Dermis blood vessel endothelial cell (primary cell): ENCODE measurements around the gene COPG1. TPM values are rescaled to one million over a fixed set of nuclear protein-coding genes. Genes with fewer than 3 reads are reported as not detected.

Experiments used
- DNase-seq: peaks from one replicate; pipeline ENCODE4 v3.0.0; 2010
- total RNA-seq: library from RNA; depleted of rRNA; stranded (reverse); fragments of >200 nt; gene quantifications from 2 replicates; pipeline ENCODE4 v1.2.3, GENCODE V29; 2014

COPG1 gene
- total RNA-seq, 1 donor from 2014 or later = 225 TPM

DNA sequence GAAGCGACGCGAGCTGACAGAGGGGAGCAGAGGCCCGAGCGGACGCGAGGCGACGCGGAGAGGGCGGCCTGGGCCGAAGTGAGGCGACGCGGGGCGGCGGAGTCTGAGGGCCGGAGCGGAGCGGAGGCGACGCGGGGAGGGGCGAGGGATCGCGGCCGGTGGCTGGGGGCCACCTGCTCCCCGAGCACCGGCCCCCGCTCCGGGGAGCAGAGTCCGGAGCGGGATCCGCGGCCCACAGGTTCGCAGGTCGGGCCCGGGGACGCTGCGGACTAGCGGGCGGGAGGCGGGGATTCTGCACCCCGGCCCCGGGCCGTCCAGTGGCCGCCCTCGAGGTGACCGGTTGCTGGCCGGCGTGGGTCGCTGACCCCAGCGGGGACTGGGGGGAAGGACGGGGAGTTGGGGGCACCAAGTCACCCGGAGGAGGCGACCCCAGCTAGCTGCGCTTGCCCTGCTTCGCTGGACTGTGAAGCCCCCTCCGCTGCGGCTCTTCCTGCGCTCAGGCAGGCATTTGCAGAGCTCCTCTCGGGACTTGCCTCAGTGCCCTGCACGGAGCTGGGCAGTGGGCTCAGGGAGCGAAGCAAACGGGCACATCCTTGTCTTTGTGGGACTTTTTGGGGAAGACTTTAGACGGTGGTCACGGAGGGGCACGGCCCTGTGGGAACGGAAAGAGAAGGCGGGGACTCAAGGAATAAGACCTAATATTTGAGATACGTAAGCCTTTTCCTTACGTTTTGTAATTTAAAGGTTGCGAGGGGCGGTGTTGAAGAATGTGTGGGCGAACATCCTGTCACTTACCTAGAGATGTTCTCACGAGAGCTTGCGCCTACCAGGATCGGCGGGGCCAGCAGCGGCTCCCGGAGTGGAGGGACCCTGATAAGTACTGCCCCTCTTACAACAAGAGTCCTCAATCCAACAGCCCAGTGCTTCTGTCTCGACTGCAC is 29.8 kb downstream of the COPG1 start:
- DNase-seq = peak; percentile 80

DNA sequence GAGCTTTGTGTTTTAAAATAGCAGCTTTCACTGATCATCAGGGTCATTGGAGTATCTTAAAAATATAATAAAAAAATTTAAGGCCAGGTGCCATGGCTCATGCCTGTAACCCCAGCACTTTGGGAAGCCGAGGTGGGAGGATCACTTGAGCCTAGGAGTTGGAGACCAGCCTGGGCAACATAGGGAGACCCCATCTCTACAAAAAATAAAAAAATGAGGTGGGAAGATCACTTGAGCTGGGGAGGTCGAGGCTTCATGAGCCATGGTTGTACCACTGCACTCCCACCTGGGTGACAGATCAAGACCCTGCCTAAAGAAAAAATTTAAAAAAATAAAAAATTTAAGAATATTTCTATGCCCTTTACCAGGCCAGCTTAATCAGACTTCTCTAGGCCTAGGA is 30.8 kb downstream of the COPG1 start:
- DNase-seq = no peak

DNA sequence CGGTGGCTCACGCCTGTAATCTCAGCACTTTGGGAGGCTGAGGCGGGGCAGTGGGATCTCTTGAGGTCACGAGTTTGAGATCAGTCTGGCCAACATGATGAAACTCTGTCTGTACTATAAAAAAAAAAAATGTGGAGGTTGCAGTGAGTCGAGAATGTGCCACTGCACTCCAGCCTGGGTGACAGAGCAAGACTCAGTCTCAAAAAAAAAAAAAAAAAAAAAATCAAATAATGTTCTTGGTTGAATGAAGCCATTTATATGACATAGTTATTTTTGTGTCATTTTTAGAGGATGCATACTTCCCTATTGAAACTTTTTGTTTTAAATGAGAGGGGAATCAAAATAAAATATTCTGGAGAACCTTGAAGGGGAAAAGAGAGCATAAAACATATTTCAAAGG is 32.3 kb downstream of the COPG1 start:
- DNase-seq = no peak

DNA sequence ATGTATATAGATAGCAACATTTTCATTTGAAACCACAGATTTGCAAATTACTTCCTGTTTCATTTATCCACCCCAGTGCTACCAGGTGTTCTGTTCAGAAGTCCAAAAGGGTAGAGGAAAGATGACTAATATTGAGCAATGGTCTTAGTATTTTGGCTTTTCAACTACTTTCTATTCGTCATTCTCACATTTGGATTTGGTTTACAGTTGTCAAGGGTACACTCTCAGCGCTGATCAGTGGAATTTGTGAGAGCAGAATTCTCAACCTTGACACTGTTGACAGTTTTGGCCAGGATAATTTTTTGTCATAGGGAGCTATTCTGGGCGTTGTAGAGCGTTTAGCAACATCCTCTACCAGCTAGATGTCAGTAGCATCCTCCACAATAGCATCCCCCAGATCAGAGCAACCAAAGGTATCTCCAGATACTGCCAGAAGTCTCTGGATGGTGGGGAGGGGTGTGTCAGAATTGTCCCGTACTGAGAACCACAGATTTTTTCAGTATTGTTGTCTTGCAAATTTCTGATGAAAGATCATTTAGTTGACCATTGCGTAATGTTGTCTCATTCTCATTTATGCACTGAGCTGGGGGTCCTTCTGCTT is 33.4 kb downstream of the COPG1 start:
- peak; percentile 43 for DNase-seq

DNA sequence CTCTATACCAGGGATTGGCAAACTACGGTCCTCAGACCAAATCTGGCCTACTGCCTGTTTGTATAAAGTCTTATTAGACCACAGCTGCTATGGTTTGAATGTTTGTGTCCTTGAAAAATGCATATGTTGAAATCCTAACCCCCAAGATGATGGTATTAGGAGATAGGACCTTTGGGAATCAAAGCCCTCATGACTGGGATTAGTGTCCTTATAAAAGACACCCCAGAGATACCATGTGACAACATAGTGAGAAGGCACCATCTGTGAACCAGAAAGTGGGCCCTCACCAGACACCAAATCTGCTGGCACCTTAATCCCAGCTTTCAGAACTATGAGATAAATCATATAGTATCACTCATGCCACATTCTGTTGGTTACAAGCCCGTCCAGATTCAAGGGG is 36.7 kb downstream of the COPG1 start:
- DNase-seq = no peak

DNA sequence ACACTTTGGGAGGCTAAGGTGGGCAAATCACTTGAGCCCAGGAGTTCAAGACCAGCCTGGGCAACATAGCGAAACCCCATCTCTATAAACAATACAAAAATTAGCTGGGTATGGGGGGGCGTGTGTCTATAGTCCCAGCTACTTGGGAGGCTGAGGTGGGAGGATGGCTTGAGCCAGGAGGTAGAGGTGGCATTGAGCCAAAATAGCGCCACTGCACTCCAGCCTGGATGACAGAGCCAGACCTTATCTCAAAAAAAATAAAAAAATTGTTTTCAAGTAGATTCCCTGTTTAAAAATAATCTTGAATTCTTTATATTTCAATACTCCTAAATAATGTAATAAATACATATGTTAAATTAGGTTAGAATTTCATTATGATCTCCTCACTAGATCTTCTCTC is 39.0 kb downstream of the COPG1 start:
- no peak for DNase-seq

DNA sequence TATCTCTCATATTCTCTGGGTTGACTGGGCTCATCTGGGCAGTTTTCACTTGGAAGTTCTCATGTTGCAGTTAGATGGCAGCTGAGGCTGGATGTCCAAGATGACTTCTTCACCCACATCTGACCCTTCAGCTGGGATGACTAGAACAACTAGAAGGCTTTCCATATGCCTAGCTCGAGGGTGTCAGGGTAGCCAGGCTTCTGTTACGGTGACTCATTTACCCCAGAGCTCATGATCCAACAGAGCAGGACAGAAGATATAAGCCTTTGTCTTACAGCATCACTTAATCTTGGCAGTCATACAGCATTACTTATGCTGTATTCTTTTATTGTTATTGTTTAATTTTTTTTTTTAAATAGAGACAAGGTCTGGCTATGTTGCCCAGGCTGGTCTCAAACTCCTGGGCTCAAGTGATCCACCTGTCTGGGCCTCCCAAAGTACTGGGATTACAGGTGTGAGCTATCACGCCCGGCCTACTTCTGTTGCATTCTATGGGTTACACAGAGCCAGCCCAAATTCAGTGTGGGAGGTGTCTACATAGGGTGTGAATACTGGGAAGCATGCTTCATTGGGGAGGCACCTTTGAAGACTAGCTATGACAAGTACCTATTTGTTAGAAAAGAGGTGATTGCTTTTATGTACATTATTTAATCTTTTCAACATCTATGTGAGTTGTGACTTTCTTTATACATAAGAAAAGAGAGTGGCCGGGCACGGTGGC is 40.0 kb downstream of the COPG1 start:
- DNase-seq = peak; percentile 32

DNA sequence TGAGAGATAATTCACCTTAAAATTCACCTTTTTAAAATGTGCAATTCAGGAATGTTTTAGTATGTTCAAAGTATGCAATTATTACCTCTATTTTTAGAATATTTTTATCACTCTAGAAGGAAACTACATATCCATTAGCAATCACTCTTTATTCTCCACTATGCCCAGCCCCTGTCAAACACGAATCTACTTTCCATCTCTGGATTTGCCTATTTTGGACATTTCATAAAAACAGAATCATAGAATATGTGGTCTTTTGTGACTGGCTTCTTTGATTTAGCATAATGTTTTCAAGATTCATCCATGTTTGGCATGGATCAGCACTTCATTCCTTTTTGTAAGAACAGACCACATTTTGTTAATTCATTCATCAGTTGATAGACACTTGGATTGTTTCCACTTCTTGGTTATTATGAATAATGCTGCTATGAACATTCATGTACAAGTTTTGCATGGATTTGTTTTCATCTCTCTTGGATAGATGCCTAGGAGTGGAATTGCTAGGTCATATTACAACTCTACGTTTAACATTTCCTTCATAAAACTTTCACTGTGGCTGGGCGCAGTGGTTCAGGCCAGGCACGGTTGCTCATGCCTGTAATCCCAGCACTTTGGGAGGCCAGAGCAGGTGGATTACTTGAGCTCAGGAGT is 42.0 kb downstream of the COPG1 start:
- DNase-seq = no peak

DNA sequence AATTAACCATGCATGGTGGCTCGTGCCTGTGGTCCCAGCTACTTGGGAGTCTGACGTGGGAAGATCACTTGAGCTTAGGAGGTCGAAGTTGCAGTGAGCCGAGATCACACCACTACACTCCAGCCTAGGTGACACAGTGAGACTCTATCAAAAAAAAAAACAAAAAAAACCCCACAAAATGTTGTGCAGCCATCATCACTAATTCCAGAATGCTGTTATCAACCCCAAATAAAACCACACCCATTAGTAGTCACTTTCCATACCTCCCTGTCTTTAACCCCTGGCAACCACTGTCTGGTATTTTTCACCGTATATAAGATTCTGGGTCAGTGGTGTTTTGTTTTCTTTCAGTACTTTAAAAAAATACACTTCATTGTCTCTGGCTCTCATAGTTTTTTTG is 45.9 kb downstream of the COPG1 start:
- no peak for DNase-seq

DNA sequence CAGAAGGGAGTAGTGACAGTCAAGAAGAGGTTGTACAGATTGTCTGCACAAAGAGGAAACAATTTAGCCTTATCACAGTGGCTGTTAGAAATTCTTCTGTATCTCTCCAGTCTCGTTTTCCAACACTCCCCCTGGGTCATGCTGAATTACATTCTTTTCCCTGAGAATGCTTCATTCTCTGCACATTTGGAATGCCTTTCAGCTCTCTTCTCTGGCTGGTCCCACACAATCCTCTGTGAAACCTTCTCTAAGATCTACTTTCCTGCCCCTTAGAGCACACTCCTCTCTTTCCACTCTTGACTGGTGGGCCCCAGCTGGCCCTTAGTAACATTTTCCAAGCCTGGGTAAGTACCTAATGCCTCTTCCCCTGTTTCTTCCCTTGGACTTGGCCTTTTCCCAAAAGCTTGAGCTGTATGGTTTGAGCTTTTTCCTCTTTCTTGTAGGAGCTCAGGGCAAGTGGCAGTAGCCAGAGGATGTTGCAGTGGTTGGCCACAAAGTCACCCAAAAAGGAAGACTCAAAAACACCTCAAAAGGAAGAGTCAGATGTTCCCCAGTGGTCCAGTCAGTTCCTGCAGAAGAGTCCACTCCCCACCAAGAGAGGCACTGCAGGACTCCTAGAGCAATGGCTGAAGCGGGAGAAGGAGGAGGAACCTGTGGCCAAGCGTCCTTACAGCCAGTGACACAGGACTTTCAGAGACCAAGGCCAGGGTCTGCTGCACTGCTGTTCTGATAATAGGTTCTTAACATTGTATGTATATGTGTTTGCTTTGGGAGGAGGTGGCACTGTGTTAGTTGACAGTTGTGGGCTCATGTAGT is 54.9 kb downstream of the COPG1 start:
- DNase-seq = no peak

DNA sequence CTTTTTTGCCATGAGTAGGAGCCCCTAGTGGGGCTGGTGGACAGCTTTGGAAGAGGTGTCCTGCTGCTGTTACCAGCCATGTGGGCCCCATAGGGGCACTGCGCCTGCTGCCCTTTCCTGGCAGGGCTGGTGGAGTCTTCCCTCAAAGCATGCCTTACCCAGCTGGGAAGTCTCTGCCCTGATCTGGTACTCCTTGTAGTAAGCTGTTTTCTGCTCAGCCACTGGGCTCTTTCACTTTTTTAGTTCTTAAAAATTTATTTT is 55.5 kb downstream of the COPG1 start:
- DNase-seq = no peak

DNA sequence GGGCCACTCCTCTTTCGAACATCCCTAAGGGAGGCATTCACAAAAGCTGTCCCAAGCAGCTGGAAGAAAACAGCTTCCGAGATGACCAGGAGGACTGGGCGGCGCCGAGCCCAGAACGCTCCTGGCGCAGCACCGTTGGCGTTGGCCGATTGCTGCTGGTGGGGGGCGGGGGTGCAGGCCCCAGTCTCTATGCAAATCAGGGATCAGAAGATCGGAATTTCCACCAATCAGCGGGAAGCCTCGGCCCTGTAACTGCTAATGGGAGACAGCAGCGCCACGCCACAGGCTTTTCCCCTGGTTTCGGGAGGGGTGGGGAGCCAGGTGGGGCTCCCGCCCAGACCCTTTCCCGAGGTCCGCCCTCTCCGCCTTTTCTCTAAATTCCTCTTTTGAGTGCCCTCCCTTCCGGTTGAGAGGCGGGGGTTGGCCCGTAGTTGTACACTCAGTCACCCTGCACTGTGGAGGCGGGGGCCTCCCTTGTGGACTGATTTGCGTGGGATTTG is 56.2 kb downstream of the COPG1 start:
- peak; percentile 59 for DNase-seq

DNA sequence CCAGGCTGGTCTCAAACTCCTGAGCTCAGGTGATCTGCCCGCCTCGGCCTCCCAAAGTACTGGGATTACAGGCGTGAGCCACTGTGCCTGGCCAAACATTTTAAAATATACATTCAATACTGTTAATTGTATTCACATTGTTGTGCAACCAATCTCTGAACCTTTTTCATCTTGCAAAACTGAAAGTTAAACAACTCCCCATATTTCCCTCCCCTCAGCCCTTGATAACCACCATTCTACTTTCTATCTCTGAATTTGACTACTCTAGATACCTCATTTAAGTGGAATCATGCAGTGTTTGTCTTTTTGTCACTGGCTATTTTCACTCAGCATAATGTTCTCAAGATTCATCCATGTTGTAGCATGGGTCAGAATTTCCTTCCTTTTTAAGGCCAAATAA is 59.2 kb downstream of the COPG1 start:
- DNase-seq = no peak

DNA sequence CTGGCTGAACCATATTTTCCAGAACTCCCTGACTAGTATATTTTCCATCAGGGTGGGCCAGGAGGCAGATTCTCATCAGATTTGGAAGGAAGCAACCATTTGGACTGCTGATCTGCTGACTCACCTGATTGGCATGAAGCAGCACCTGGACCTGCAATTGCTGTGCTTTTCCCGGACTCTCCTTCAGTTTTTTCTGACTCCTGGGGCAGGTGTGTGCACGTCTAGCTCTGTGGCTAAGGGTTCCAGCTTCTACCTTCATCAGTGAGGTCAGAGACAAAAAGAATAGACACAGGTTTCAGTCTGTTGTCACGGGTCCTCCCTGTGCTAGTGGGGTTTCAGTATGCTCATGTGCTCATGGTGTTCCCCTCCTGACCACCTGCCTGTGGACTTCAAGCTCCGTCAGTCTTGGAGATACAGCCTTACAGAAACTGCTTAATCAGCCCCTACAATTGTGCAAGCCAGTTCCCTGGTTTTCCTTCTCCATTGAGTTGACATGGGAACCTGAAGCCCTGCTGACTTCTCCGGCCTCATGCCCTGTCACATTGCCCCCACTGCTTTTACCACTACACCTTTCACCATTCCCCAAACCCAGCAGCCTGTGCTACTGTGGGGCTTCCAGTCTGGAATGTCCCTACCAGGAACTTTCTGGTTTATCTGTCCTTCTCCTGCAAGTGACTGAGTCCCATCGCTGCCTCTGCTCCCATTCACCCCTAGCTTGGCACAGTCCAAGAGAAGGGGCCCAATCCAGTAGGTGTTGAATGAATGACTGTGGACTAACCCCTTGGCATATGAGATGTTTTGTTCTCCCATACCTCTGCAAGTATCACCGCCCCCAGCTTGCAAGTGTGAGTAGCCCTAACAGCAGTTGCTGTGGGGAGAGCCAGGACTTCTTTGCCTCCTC is 61.0 kb downstream of the COPG1 start:
- DNase-seq = peak; percentile 17

DNA sequence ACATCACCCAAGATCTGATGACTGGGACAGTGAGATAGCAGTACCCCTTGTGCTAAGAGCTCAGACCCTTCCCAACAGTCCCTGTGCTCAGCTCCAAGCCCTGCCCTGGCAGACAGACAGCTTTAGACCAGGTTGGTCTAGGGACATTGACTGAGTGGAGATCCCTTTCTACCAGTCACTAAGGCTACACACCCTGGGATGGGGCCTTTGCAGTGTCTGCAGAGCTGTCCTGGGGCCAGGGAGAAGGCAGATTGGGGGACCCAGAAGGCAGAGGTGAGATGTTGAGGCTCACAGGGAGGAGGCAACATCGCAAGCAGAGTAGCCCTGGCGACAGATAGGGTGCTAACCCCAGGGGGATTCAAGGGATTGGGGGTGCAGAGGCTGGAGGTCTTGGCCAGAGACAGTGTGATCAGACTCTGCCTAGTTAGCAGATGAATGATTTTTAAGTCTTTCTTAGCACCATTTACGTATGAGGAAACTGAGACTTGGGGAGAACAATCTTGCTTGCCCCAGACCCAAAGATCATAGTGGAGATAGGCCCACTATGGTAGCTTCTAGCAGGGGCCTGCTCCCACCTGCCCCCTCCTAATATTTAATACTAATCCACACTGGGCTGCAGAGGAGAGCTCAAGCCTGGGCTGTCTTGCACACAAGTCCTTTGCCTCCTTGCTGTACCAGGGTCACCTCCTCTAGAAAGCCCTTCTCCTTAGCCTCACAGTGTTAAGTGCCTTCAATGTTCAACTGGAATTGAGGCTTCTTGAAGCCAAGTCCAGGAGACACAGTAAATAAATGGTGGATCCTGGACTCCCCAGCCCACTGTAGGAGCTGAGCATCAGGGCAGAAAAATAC is 61.9 kb downstream of the COPG1 start:
- no peak for DNase-seq

DNA sequence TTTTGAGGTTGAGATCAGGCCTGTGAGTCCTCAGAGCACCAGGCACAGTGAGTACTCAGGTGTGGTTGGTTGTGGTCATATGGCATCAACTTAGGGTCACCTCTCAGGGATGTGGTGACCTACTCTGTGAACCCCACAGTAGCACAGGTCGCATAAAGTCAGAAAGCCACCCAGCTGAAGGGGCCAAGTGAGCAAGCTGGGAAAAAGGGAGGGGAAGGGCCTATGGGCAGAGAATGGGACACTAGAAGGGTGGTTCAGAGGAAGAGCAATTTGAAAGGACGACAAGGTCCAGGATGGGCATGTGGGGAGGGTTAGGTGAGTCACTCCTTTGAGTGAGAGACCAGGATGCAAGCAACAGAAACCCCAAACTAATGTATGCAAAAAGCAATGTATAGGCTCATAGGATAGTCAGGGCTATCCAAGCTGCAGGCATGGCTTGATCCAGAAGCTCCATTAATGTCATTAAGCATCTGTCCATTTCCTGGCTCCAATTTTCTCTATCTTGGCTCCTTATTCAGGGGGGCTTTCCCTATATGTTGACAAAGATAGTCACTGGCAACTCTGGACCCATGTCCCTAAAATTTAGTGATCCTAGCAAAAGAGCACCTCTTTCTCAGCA is 62.7 kb downstream of the COPG1 start:
- DNase-seq = no peak

DNA sequence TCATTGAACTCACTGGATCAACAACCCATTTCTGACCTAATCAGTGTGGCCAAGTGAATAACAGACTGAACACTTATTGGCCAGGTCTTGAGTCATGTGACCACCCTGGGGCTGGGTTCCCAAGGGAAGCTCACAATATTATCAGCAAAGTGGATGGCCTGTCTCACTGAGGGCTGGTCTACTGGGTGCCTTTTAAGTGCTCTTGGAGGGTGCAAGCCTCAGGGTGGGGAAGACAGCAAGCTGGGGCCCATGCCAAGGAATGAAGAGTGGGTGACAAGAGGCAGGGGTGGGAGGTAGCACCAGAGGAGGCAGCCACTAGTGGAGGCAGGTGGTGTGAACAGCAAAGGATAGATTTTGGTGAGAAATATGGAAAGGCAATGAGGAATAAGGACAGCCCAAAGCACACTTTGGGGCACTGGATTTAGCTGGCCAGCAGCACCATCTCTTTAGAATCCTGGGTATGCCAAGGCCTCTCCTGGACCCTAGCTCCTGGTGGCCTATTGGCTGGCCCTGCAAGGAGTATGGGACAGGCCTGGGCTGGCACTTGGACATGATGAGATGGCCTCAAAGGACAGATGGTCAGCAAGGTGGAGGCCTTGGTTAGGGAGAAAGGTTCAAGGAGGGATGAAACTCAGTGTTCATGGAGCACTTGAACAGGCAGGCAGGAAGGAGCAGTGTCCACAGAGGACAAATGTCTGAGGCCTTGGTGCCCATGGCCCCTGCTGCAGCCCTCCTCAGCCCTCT is 63.4 kb downstream of the COPG1 start:
- DNase-seq = no peak

DNA sequence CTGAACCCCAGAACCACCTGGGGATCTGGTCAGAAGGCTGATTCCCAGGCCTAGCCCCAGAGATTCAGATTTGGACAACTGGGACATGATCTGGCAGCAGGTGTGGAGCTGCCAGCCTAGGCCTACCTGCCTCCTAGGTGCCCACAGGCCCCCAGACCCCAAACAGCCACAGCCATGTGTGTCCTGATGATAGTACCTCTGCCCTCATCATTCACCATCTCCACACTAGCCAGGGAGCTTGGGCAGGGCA is 63.9 kb downstream of the COPG1 start:
- no peak for DNase-seq

DNA sequence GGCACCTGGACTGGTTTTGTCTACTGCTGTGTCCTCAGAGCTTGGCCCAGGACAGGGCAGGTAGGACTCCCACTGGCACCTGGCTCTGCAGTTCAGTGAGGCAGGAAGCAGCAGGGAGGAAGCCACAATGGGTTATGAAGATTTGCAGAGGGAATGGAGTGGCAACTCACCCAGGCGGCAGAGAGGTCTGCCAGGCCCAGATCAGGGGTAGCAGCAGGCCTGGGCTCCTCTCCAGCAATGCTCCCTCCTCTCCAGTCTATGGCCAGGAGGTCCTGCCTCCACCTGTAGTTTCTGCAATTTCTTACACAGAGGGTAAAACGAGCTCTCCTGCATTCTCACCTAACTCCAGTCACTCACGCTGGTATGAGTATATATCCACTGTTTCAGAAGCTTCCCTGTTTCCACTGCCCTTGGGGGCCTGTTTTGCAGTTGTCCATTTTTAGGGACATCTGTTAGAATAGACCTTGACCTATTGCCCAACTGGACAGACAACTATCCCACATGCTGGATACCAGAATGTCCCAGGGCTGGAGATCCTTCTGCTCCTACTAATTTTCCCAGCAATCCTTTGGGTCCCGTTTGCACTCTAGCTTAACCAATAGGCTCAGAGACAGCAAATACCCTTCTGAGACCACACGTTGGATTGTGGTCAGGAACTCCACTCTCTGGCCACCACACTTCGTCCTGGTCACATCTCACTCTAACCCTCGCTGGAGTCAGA is 64.4 kb downstream of the COPG1 start:
- DNase-seq = peak; percentile 12
